Thyroid gland (tissue), 4 donors: ENCODE results near the gene KIF9.

Experiments
- CTCF ChIP-seq, 6 experiments: fragments of 200-600 bp in 3 of 6; fragments of 450-650 bp in 3 of 6; sonication (generic) in 3 of 6; IDR thresholded peaks; one replicate each; pipeline ENCODE4 v1.5.1; 2016 to 2019; ENCODE audit warnings: antibody characterized with exemption in 6 of 6, mild to moderate bottlenecking in 2 of 6, inconsistent platforms in 1 of 6, moderate library complexity in 1 of 6
- POLR2A ChIP-seq, 2 donors: fragments of 450-650 bp; IDR thresholded peaks; one replicate each; pipeline ENCODE4 v1.6.1; 2017; ENCODE audit warnings: antibody characterized with exemption in 2 of 2, mild to moderate bottlenecking in 2 of 2, moderate library complexity in 1 of 2

GRCh38 chr3:47247131-47248064 lies 35.2 kb downstream of the KIF9 start:
- TF ChIP-seq CTCF (IDR thresholded peaks at IDR 0.05) = no peak
- TF ChIP-seq POLR2A (IDR thresholded peaks at IDR 0.05) = no peak
